ENCODE measurements around the gene PLEKHG1. TPM values are rescaled to one million over a fixed set of nuclear protein-coding genes. Genes with fewer than 3 reads are reported as not detected.

Gene PLEKHG1
- total and polyA plus RNA-seq, 2 experiments from 2014 or later, result 0.89 to 2.5 TPM

DNA sequence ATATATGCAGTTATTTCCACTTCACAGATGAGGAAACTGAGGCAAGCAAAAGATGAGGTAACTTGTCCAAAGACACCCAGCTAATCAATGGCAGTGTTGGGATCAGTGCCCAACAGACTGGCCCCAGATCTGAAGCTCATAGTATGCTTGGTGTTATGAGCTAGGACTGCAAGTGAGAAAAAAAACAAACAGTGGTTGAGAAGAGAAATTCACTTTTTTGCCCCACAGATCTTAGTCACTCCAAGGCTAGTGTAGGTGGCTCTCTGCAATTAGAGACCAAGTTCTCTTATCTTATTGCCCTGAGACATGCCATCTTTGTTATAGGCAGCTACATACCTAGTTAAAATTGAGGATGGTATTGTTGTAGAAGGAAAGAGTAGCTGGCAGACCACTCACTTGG is 16.3 kb downstream of the PLEKHG1 start:
- ATAC-seq (no peak), DNase-seq (ENCODE audit: low spot score) (no peak)
- no peaks in the 10 kb centered on the region for H3K27me3 ChIP-seq (ENCODE audit: insufficient read depth)
- peaks cover 2% of the 10 kb centered on the region; the same call in 2 of the 3 replicates for H3K4me1 Mint-ChIP-seq
- no peak overlapping the region for H3K27ac ChIP-seq (ENCODE audit: low read depth)
- no peak overlapping the region for H3K4me3 ChIP-seq
- TF ChIP-seq, protein P1, sequence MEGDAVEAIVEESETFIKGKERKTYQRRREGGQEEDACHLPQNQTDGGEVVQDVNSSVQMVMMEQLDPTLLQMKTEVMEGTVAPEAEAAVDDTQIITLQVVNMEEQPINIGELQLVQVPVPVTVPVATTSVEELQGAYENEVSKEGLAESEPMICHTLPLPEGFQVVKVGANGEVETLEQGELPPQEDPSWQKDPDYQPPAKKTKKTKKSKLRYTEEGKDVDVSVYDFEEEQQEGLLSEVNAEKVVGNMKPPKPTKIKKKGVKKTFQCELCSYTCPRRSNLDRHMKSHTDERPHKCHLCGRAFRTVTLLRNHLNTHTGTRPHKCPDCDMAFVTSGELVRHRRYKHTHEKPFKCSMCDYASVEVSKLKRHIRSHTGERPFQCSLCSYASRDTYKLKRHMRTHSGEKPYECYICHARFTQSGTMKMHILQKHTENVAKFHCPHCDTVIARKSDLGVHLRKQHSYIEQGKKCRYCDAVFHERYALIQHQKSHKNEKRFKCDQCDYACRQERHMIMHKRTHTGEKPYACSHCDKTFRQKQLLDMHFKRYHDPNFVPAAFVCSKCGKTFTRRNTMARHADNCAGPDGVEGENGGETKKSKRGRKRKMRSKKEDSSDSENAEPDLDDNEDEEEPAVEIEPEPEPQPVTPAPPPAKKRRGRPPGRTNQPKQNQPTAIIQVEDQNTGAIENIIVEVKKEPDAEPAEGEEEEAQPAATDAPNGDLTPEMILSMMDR (conservative IDR thresholded peaks at IDR 0.05; ENCODE audit: low read depth in 2 of 2), result no peak
- TF ChIP-seq EZH2phosphoT487 (IDR thresholded peaks at IDR 0.05; ENCODE audit: unreplicated experiment) (no peak), EZH2 (IDR thresholded peaks at IDR 0.05; ENCODE audit: low read depth, unreplicated experiment) (no peak), JUNB (IDR thresholded peaks at IDR 0.05; ENCODE audit: unreplicated experiment) (no peak), STAT1 (IDR thresholded peaks at IDR 0.05; ENCODE audit: unreplicated experiment) (no peak), POLR2AphosphoS5 (IDR thresholded peaks at IDR 0.05; ENCODE audit: low read depth) (no peak), ZNF331 (CRISPR knock-in tag; IDR thresholded peaks at IDR 0.05; ENCODE audit: low read depth) (no peak), NANOG (IDR thresholded peaks at IDR 0.05; ENCODE audit: borderline replicate concordance) (no peak), CREB1 (CRISPR knock-in tag; IDR thresholded peaks at IDR 0.05; ENCODE audit: low read depth) (no peak), ZNF114 (CRISPR knock-in tag; IDR thresholded peaks at IDR 0.05) (no peak)
- TF ChIP-seq, protein P2, sequence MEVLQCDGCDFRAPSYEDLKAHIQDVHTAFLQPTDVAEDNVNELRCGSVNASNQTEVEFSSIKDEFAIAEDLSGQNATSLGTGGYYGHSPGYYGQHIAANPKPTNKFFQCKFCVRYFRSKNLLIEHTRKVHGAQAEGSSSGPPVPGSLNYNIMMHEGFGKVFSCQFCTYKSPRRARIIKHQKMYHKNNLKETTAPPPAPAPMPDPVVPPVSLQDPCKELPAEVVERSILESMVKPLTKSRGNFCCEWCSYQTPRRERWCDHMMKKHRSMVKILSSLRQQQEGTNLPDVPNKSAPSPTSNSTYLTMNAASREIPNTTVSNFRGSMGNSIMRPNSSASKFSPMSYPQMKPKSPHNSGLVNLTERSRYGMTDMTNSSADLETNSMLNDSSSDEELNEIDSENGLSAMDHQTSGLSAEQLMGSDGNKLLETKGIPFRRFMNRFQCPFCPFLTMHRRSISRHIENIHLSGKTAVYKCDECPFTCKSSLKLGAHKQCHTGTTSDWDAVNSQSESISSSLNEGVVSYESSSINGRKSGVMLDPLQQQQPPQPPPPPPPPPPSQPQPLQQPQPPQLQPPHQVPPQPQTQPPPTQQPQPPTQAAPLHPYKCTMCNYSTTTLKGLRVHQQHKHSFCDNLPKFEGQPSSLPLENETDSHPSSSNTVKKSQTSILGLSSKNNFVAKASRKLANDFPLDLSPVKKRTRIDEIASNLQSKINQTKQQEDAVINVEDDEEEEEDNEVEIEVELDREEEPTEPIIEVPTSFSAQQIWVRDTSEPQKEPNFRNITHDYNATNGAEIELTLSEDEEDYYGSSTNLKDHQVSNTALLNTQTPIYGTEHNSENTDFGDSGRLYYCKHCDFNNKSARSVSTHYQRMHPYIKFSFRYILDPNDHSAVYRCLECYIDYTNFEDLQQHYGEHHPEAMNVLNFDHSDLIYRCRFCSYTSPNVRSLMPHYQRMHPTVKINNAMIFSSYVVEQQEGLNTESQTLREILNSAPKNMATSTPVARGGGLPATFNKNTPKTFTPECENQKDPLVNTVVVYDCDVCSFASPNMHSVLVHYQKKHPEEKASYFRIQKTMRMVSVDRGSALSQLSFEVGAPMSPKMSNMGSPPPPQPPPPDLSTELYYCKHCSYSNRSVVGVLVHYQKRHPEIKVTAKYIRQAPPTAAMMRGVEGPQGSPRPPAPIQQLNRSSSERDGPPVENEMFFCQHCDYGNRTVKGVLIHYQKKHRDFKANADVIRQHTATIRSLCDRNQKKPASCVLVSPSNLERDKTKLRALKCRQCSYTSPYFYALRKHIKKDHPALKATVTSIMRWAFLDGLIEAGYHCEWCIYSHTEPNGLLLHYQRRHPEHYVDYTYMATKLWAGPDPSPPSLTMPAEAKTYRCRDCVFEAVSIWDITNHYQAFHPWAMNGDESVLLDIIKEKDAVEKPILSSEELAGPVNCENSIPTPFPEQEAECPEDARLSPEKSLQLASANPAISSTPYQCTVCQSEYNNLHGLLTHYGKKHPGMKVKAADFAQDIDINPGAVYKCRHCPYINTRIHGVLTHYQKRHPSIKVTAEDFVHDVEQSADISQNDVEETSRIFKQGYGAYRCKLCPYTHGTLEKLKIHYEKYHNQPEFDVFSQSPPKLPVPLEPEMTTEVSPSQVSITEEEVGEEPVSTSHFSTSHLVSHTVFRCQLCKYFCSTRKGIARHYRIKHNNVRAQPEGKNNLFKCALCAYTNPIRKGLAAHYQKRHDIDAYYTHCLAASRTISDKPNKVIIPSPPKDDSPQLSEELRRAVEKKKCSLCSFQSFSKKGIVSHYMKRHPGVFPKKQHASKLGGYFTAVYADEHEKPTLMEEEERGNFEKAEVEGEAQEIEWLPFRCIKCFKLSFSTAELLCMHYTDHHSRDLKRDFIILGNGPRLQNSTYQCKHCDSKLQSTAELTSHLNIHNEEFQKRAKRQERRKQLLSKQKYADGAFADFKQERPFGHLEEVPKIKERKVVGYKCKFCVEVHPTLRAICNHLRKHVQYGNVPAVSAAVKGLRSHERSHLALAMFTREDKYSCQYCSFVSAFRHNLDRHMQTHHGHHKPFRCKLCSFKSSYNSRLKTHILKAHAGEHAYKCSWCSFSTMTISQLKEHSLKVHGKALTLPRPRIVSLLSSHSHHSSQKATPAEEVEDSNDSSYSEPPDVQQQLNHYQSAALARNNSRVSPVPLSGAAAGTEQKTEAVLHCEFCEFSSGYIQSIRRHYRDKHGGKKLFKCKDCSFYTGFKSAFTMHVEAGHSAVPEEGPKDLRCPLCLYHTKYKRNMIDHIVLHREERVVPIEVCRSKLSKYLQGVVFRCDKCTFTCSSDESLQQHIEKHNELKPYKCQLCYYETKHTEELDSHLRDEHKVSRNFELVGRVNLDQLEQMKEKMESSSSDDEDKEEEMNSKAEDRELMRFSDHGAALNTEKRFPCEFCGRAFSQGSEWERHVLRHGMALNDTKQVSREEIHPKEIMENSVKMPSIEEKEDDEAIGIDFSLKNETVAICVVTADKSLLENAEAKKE (CRISPR knock-in tag; IDR thresholded peaks at IDR 0.05), result no peak
- TF ChIP-seq, protein P3, sequence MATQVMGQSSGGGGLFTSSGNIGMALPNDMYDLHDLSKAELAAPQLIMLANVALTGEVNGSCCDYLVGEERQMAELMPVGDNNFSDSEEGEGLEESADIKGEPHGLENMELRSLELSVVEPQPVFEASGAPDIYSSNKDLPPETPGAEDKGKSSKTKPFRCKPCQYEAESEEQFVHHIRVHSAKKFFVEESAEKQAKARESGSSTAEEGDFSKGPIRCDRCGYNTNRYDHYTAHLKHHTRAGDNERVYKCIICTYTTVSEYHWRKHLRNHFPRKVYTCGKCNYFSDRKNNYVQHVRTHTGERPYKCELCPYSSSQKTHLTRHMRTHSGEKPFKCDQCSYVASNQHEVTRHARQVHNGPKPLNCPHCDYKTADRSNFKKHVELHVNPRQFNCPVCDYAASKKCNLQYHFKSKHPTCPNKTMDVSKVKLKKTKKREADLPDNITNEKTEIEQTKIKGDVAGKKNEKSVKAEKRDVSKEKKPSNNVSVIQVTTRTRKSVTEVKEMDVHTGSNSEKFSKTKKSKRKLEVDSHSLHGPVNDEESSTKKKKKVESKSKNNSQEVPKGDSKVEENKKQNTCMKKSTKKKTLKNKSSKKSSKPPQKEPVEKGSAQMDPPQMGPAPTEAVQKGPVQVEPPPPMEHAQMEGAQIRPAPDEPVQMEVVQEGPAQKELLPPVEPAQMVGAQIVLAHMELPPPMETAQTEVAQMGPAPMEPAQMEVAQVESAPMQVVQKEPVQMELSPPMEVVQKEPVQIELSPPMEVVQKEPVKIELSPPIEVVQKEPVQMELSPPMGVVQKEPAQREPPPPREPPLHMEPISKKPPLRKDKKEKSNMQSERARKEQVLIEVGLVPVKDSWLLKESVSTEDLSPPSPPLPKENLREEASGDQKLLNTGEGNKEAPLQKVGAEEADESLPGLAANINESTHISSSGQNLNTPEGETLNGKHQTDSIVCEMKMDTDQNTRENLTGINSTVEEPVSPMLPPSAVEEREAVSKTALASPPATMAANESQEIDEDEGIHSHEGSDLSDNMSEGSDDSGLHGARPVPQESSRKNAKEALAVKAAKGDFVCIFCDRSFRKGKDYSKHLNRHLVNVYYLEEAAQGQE (IDR thresholded peaks at IDR 0.05; ENCODE audit: unreplicated experiment), result no peak
- TF ChIP-seq, protein P4, sequence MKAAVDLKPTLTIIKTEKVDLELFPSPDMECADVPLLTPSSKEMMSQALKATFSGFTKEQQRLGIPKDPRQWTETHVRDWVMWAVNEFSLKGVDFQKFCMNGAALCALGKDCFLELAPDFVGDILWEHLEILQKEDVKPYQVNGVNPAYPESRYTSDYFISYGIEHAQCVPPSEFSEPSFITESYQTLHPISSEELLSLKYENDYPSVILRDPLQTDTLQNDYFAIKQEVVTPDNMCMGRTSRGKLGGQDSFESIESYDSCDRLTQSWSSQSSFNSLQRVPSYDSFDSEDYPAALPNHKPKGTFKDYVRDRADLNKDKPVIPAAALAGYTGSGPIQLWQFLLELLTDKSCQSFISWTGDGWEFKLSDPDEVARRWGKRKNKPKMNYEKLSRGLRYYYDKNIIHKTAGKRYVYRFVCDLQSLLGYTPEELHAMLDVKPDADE (IDR thresholded peaks at IDR 0.05), result no peak
- no peaks in the 10 kb centered on the region for H3K79me2 ChIP-seq (replicated peaks; ENCODE audit: insufficient read depth)
- no peak overlapping the region for H3K27ac Mint-ChIP-seq
- no peaks in the 10 kb centered on the region for H3K36me3 Mint-ChIP-seq (ENCODE audit: low read depth)
- H3K9me2 ChIP-seq (ENCODE audit: insufficient read depth), result 0 out of 2 replicates have a peak, but pooled peaks cover 5% of the 10 kb centered on the region
- no peak overlapping the region for H3K4me2 ChIP-seq
- no peaks in the 10 kb centered on the region for H3K4me1 ChIP-seq (ENCODE audit: insufficient read depth)
- no peaks in the 10 kb centered on the region for H3F3A ChIP-seq (replicated peaks; ENCODE audit: low read depth)
- H3K9me3 Mint-ChIP-seq, result no peaks in the 10 kb centered on the region
- H4K20me1 ChIP-seq (replicated peaks; ENCODE audit: insufficient read depth), result no peaks in the 10 kb centered on the region
- H3K36me3 ChIP-seq (ENCODE audit: insufficient read depth), result no peaks in the 10 kb centered on the region
- H3K27me3 Mint-ChIP-seq (ENCODE audit: insufficient read depth, low read depth, poor library complexity), result no peaks in the 10 kb centered on the region
- no peak overlapping the region for H3K4me3 Mint-ChIP-seq
- H2AFZ ChIP-seq, result no peak overlapping the region
